Measurements from ENCODE around the gene URB2. TPM values are rescaled to one million over a fixed set of nuclear protein-coding genes. Genes with fewer than 3 reads are reported as not detected.

Gene URB2
- total and polyA plus RNA-seq, 2 donors (not counting 3 experiments of a cell fraction or from before 2014, with no cell fraction given) = 4.7 to 12.4 TPM

GRCh38 chr1:229607370-229607769 lies 18.7 kb upstream of the URB2 start:
- peaks cover 8 to 24% of the 10 kb centered on the region in 2 experiments for H3K36me3 ChIP-seq (ENCODE audit: control insufficient read depth in 2 of 2, extremely low read depth in 1 of 2, insufficient read depth in 2 of 2, low read length in 2 of 2)

More at GRCh38 chr1:229607370-229607769, 18.7 kb upstream of the URB2 start:
- Histone ChIP-seq H3K4me1 (ENCODE audit: control insufficient read depth, extremely low read depth, insufficient read depth, low read length) (no peaks in the 10 kb centered on the region), H2AFZ (ENCODE audit: low read depth, low read length) (no peak overlapping the region), H3K27ac (ENCODE audit: insufficient read depth, low read depth, low read length) (no peak overlapping the region), H3K27me3 (ENCODE audit: control insufficient read depth in 2 of 2, insufficient read depth in 2 of 2, low read length in 2 of 2) (no peaks in the 10 kb centered on the region), H3K9ac (replicated peaks; ENCODE audit: extremely low read depth, insufficient read depth, low read length) (no peak overlapping the region), H3K9me1 (replicated peaks; ENCODE audit: control insufficient read depth, extremely low read depth, insufficient read depth, low read length) (no peaks in the 10 kb centered on the region), H3K9me3 (replicated peaks; ENCODE audit: control insufficient read depth, insufficient read depth, low read length) (no peaks in the 10 kb centered on the region), H3K4me2 (ENCODE audit: insufficient read depth, low read length) (no peak overlapping the region), H3K79me2 (ENCODE audit: control insufficient read depth, insufficient read depth, low read length) (no peaks in the 10 kb centered on the region), H4K20me1 (replicated peaks; ENCODE audit: control insufficient read depth, extremely low read depth, insufficient read depth, low read length) (no peaks in the 10 kb centered on the region), H3K4me3 (replicated peaks in 1 of 3; ENCODE audit: insufficient read depth in 1 of 3, low read depth in 1 of 3, low read length in 3 of 3) (no peak overlapping the region)
- ChIA-PET CTCF (interaction anchor here (1.9 kb wide), 1 partner anchor 48 kb away, joined by 5 read pairs; the partner anchor contains the start of gene ABCB10), POLR2A (no interaction called here)
- no peak for FAIRE-seq
- DNase-seq (ENCODE audit: low read depth, low spot score) = no peak
- no TSS peak for BruUV-seq (replicated peaks)
- no peak for TF ChIP-seq JUN (IDR thresholded peaks at IDR 0.05; ENCODE audit: borderline replicate concordance, insufficient read depth, insufficient read length, low read depth)
- TF ChIP-seq POLR2A (IDR thresholded peaks at IDR 0.05; ENCODE audit: low read depth, low read length) = no peak
- no peak for TF ChIP-seq GATA2 (IDR thresholded peaks at IDR 0.05; ENCODE audit: insufficient read depth, insufficient read length, low read depth, low read length)
- no peak for TF ChIP-seq MYC (IDR thresholded peaks at IDR 0.05; ENCODE audit: low read depth, low read length)
- no peak for TF ChIP-seq CTCF (IDR thresholded peaks at IDR 0.05; ENCODE audit: extremely low read depth in 1 of 2, insufficient read depth in 1 of 2, low read depth in 1 of 2, low read length in 2 of 2)
- intact Hi-C loops (cut with micrococcal nuclease) (no loop called here), dilution Hi-C loops (cut with MboI; ENCODE audit: extremely low pct_ligation_motif_present, low sequenced_read_pairs) (no loop called here)

Measured in endothelial cell of umbilical vein (primary cell).